ENCODE measurements around the gene THBS4.

GRCh38 chr5:80097451-80097850, 62.3 kb downstream of the THBS4 start:
- TF ChIP-seq POLR2A (IDR thresholded peaks at IDR 0.05) (no peak), CTCF (IDR thresholded peaks at IDR 0.05) (no peak)
